ENCODE measurements around the gene SH3PXD2A. TPM values are rescaled to one million over a fixed set of nuclear protein-coding genes. Genes with fewer than 3 reads are reported as not detected.

The SH3PXD2A gene
- total RNA-seq, 4 donors from 2014 or later = 35.0 to 54.8 (median 45.4) TPM

GRCh38 chr10:103621783-103622125, 233.6 kb downstream of the SH3PXD2A start:
- TF ChIP-seq CTCF (IDR thresholded peaks at IDR 0.05) (no peak), POLR2A (IDR thresholded peaks at IDR 0.05) (no peak)
- intact Hi-C loops (cut with DNase I; ENCODE audit: low total_unique reads) = no loop called here
- no peak overlapping the region for H3K4me3 ChIP-seq (ENCODE audit: low read depth, poor library complexity, severe bottlenecking)
- DNase-seq (ENCODE audit: low spot score in 2 of 2) = no peak
- WGBS, 2 donors = 32 to 36% methylated on average over 4 of the region's 4 CpGs

GRCh38 chr10:103620891-103621782, 234.2 kb downstream of the SH3PXD2A start:
- DNase-seq (ENCODE audit: low spot score in 2 of 2) = no peak
- intact Hi-C loops (cut with DNase I; ENCODE audit: low total_unique reads) = no loop called here
- H3K4me3 ChIP-seq (ENCODE audit: low read depth, poor library complexity, severe bottlenecking) = no peak overlapping the region
- TF ChIP-seq CTCF (IDR thresholded peaks at IDR 0.05) = no peak
- no peak for TF ChIP-seq POLR2A (IDR thresholded peaks at IDR 0.05)
- WGBS, 2 donors = 75 to 76% methylated on average over 13 to 15 of the region's 15 CpGs

- WGBS, 2 donors = 68 to 69% methylated on average over 7 of the region's 7 CpGs
- intact Hi-C loops (cut with DNase I; ENCODE audit: low total_unique reads) = no loop called here
- DNase-seq (ENCODE audit: low spot score in 2 of 2) = no peak
- TF ChIP-seq POLR2A (IDR thresholded peaks at IDR 0.05) (no peak), CTCF (IDR thresholded peaks at IDR 0.05) (no peak)
- no peak overlapping the region for H3K4me3 ChIP-seq (ENCODE audit: low read depth, poor library complexity, severe bottlenecking)
Measured at GRCh38 chr10:103620352-103620740, 235.0 kb downstream of the SH3PXD2A start.

GRCh38 chr10:103619424-103620351, 235.7 kb downstream of the SH3PXD2A start:
- H3K4me3 ChIP-seq (ENCODE audit: low read depth, poor library complexity, severe bottlenecking) = no peak overlapping the region
- WGBS, 2 donors = 69 to 76% methylated on average over 22 of the region's 22 CpGs
- intact Hi-C loops (cut with DNase I; ENCODE audit: low total_unique reads) = no loop called here
- no peak for DNase-seq (ENCODE audit: low spot score in 2 of 2)
- TF ChIP-seq CTCF (IDR thresholded peaks at IDR 0.05) (no peak), POLR2A (IDR thresholded peaks at IDR 0.05) (no peak)

- WGBS, 2 donors = 52 to 63% methylated on average over 18 to 19 of the region's 19 CpGs
- intact Hi-C loops (cut with DNase I; ENCODE audit: low total_unique reads) = no loop called here
- H3K4me3 ChIP-seq (ENCODE audit: low read depth, poor library complexity, severe bottlenecking) = no peak overlapping the region
- DNase-seq (ENCODE audit: low spot score in 2 of 2) = peak in 1 of 2 donors; percentile 64
- TF ChIP-seq POLR2A (IDR thresholded peaks at IDR 0.05) (no peak), CTCF (IDR thresholded peaks at IDR 0.05) (no peak)
Measured at GRCh38 chr10:103618575-103619423, 236.6 kb downstream of the SH3PXD2A start.
